Kidney (tissue), 14 donors: ENCODE measurements around the gene GFER. TPM values are rescaled to one million over a fixed set of nuclear protein-coding genes. Genes with fewer than 3 reads are reported as not detected.

Experiments used
- DNase-seq, 5 donors: peaks; one replicate each; pipeline ENCODE4 v3.0.0-alpha.2; 2013 to 2020
- FAIRE-seq: peaks from 2 replicates; lab custom pipeline; 2012; peaks lifted over from hg19 to GRCh38; lab: Jason Lieb, UNC
- H3K27ac ChIP-seq, 2 donors: one replicate each; pipeline ENCODE4 v1.7.0; 2013; ENCODE audit warnings: low read depth in 2 of 2, low read length in 2 of 2, inconsistent platforms in 1 of 2
- H3K27me3 ChIP-seq: one replicate; pipeline ENCODE4 v1.7.1; 2013; ENCODE audit warnings: low read length, inconsistent platforms; ENCODE audit not compliant: control insufficient read depth, insufficient read depth
- H3K36me3 ChIP-seq, 3 donors: one replicate each; pipeline versions ENCODE4 v1.7.0 to v1.7.1; 2013; ENCODE audit warnings: low read length in 3 of 3, control low read depth in 1 of 3, inconsistent platforms in 1 of 3; ENCODE audit not compliant: insufficient read depth in 3 of 3, control insufficient read depth in 2 of 3
- H3K4me1 ChIP-seq, 3 donors: one replicate each; pipeline versions ENCODE4 v1.7.0 to v1.7.1; 2013; ENCODE audit warnings: low read length in 3 of 3, inconsistent platforms in 1 of 3, low read depth in 1 of 3; ENCODE audit not compliant: control insufficient read depth in 2 of 3, insufficient read depth in 2 of 3
- H3K4me3 ChIP-seq, 3 donors: one replicate each; pipeline versions ENCODE4 v1.7.0 to v1.8.1; 2013; ENCODE audit warnings: low read length in 3 of 3, control low read depth in 1 of 3, inconsistent platforms in 1 of 3
- H3K9ac ChIP-seq, 3 donors: one replicate each; pipeline versions ENCODE4 v1.7.0 to v1.7.1; 2013; ENCODE audit warnings: low read length in 3 of 3, control low read depth in 1 of 3, inconsistent platforms in 1 of 3
- H3K9me3 ChIP-seq, 3 donors: one replicate each; pipeline versions ENCODE4 v1.7.0 to v1.7.1; 2013; ENCODE audit warnings: low read length in 3 of 3, control low read depth in 1 of 3, inconsistent platforms in 1 of 3; ENCODE audit not compliant: control insufficient read depth in 2 of 3, insufficient read depth in 1 of 3
- CTCF ChIP-seq: IDR thresholded peaks from 3 replicates; pipeline ENCODE4 v1.5.1; 2012; ENCODE audit warnings: mild to moderate bottlenecking, moderate library complexity, borderline replicate concordance; ENCODE audit not compliant: insufficient read depth; ENCODE audit errors: extremely low read depth
- intact Hi-C: fragments of 100-400 bp; cut with DNase I; formaldehyde crosslinking; loops from one replicate; pipeline ENCODE4 v1.11.1; 2022
- polyA plus RNA-seq: library from polyadenylated mRNA; stranded (reverse); fragments of 350-450 nt; fragmentation: Illumina TruSeq; extraction: RNeasy Lipid Tissue Mini Kit (QIAGEN cat#74804); gene quantifications from one replicate; pipeline ENCODE4 v1.2.3, GENCODE V29; 2014; ENCODE audit warnings: low read depth, low replicate concordance; ENCODE audit not compliant: insufficient read depth
- total RNA-seq: library from RNA; stranded (reverse); fragmentation: NEBNext Ultra II Directional; extraction: Animal tissue kit (Norgen Biotek cat#: 25700); gene quantifications from one replicate; pipeline ENCODE4 v1.2.1, GENCODE V29; 2021
- donor health status: control.
- donor health status: control.
- donor health status: control.
- donor health status: control.
- donor health status: control.
- donor health status: DM: yes; HTN: yes; CAD: no.
- donor health status: Normal renal cell carcinoma (clear cell type).

The GFER gene
- total and polyA plus RNA-seq, 2 donors from 2014 or later = 25.0 to 45.6 TPM

GRCh38 chr16:2006317-2006716, 22.3 kb downstream of the GFER start:
- H3K27ac ChIP-seq = no peak overlapping the region
- FAIRE-seq (no peak), DNase-seq (peak in 1 of 5 donors; percentile 68)
- H3K27me3 ChIP-seq = no peaks in the 10 kb centered on the region
- no peak overlapping the region for H3K9ac ChIP-seq
- intact Hi-C loops = no loop called here
- no peak overlapping the region for H3K4me3 ChIP-seq
- H3K9me3 ChIP-seq = no peaks in the 10 kb centered on the region
- no peak for TF ChIP-seq CTCF
- H3K4me1 ChIP-seq = peaks cover 3 to 41% (median 3%) of the 10 kb centered on the region in 3 donors
- H3K36me3 ChIP-seq = peaks cover 0 to 17% (median 9%) of the 10 kb centered on the region in 3 donors

- FAIRE-seq (no peak), DNase-seq (peak in 1 of 5 donors; percentile 73)
- H3K27ac ChIP-seq = no peak overlapping the region
- peaks cover 3 to 41% (median 3%) of the 10 kb centered on the region in 3 donors for H3K4me1 ChIP-seq
- peaks cover 0 to 8% (median 0%) of the 10 kb centered on the region in 3 donors for H3K36me3 ChIP-seq
- no peaks in the 10 kb centered on the region for H3K27me3 ChIP-seq
- H3K9ac ChIP-seq = no peak overlapping the region
- intact Hi-C loops = no loop called here
- TF ChIP-seq CTCF = no peak
- no peak overlapping the region for H3K4me3 ChIP-seq
- no peaks in the 10 kb centered on the region for H3K9me3 ChIP-seq
These were observed 23.3 kb downstream of the GFER start for GRCh38 chr16:2007081-2007836.

GRCh38 chr16:2008009-2008526, 24.1 kb downstream of the GFER start:
- H3K4me1 ChIP-seq = peaks cover 3 to 41% (median 3%) of the 10 kb centered on the region in 3 donors
- no peak overlapping the region for H3K27ac ChIP-seq
- no peaks in the 10 kb centered on the region for H3K36me3 ChIP-seq
- H3K9me3 ChIP-seq = no peaks in the 10 kb centered on the region
- H3K27me3 ChIP-seq = no peaks in the 10 kb centered on the region
- FAIRE-seq (no peak), DNase-seq (peak in 1 of 5 donors; percentile 64)
- TF ChIP-seq CTCF = no peak
- peak overlapping the region in 1 of 3 donors; percentile 75 for H3K4me3 ChIP-seq
- intact Hi-C loops = no loop called here
- H3K9ac ChIP-seq = peak overlapping the region in 2 of 3 donors; percentile 9 to 80
